ENCODE measurements around the gene XPA. TPM values are rescaled to one million over a fixed set of nuclear protein-coding genes. Genes with fewer than 3 reads are reported as not detected.
A peak's percentile ranks its signal among the peaks of the same experiment; 100 is the strongest.

The XPA gene
- total RNA-seq, 1 donor from 2014 or later: 6.4 TPM

- ATAC-seq: no peak
- DNase-seq: no peak
- intact Hi-C loops (cut with micrococcal nuclease): no loop called here
Observed at GRCh38 chr9:97627624-97628023, 69.5 kb downstream of the XPA start.

- DNase-seq: no peak
- intact Hi-C loops (cut with micrococcal nuclease): no loop called here
- peak; percentile 77 for ATAC-seq
Observed at GRCh38 chr9:97625620-97626019, 71.5 kb downstream of the XPA start.

Other genes with a start within 250 kb of the XPA start
- 205 TPM for gene TMOD1, start 195.7 kb downstream of the XPA start, total RNA-seq
- 25.9 TPM for gene TSTD2, start 64.0 kb downstream of the XPA start, total RNA-seq
- 21.4 TPM for gene NCBP1, start 63.5 kb downstream of the XPA start, total RNA-seq
- gene FOXE1, start 155.9 kb upstream of the XPA start, total RNA-seq: not detected
- gene TRMO, start 225.2 kb upstream of the XPA start, total RNA-seq: 6.0 TPM
- not detected for gene HEMGN, start 240.8 kb upstream of the XPA start, total RNA-seq

Measured in left ventricle myocardium superior (tissue), 1 donor.